ENCODE data around the gene SPAG16. TPM values are rescaled to one million over a fixed set of nuclear protein-coding genes. Genes with fewer than 3 reads are reported as not detected.
A peak's percentile ranks its signal among the peaks of the same experiment; 100 is the strongest.
"Not testable (repeated sequence)": the region's sequence is repeated elsewhere in the genome, so short reads cannot be mapped to it uniquely, and the experiment has no call there.

The SPAG16 gene
- total RNA-seq, 4 donors from 2014 or later: 1.2 to 30.8 (median 16.2) TPM

GRCh38 chr2:213320604-213321003 lies 36.3 kb downstream of the SPAG16 start:
- in situ Hi-C loops (cut with MboI; ENCODE audit: low pct_ligation_motif_present in 1 of 4, low pct_unique_long_range_greater_than_20kb in 1 of 4, low sequenced_read_pairs in 3 of 4): no loop called here
- no peak overlapping the region for H3K27ac ChIP-seq

GRCh38 chr2:213336253-213336770 lies 52.0 kb downstream of the SPAG16 start:
- Histone ChIP-seq H3K9me3 (peaks cover 21 to 38% of the 10 kb centered on the region in 2 donors), H3K27me3 (no peaks in the 10 kb centered on the region), H3K36me3 (no peaks in the 10 kb centered on the region), H3K4me1 (no peaks in the 10 kb centered on the region), H3K4me3 (no peak overlapping the region), H3K27ac (no peak overlapping the region)
- no peak for DNase-seq
- intact Hi-C loops (cut with DNase I; ENCODE audit: low total_unique reads) (no loop called here), in situ Hi-C loops (cut with MboI; ENCODE audit: low pct_ligation_motif_present in 1 of 4, low pct_unique_long_range_greater_than_20kb in 1 of 4, low sequenced_read_pairs in 3 of 4) (no loop called here)
- WGBS, 2 donors (ENCODE audit: low coverage in 1 of 2): 91% methylated on average over 4 of the region's 4 CpGs; no CpG with 5 or more reads in 1 of the 2 donors
- no peak for TF ChIP-seq CTCF (IDR thresholded peaks at IDR 0.05)
- TF ChIP-seq POLR2A (IDR thresholded peaks at IDR 0.05): no peak
- no peak for TF ChIP-seq POLR2AphosphoS5 (IDR thresholded peaks at IDR 0.05)
- no peak for TF ChIP-seq EP300 (IDR thresholded peaks at IDR 0.05; ENCODE audit: low read depth)

More at GRCh38 chr2:213320604-213321003, 36.3 kb downstream of the SPAG16 start:
- 94 to 100% methylated on average over 2 of the region's 2 CpGs for WGBS, 2 donors (ENCODE audit: low coverage in 1 of 2)
- Histone ChIP-seq H3K36me3 (peaks cover 0 to 15% (median 4%) of the 10 kb centered on the region in 4 donors), H3K4me1 (no peaks in the 10 kb centered on the region), H3K4me3 (no peak overlapping the region), H3K27me3 (no peaks in the 10 kb centered on the region), H3K9me3 (no peaks in the 10 kb centered on the region)
- TF ChIP-seq CTCF (IDR thresholded peaks at IDR 0.05): no peak
- intact Hi-C loops (cut with DNase I; ENCODE audit: low total_unique reads): no loop called here
- DNase-seq: no peak

DNA sequence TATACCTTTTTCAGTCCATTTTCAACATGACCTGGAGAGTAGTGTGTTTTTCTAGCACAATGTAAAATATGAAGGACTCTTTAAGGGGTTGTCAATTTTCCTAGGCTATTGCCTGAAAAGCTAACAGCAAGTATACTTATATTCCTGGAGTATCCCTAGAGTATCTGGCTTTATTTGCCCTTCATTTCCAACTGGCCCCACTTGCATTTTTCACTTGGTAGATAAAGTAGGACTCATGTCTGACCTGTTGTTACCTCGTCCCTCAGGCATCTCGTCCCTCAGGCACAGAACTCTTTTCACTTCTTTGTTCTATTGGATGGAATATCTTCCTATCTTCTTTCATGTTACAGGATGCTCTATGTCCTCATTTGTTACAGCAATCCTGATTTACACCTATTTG lies 69.2 kb downstream of the SPAG16 start:
- intact Hi-C loops (cut with DNase I; ENCODE audit: low total_unique reads): no loop called here
- H3K4me3 ChIP-seq: no peak overlapping the region
- no peaks in the 10 kb centered on the region for H3K36me3 ChIP-seq
- no peak overlapping the region for H3K27ac ChIP-seq
- no peak for TF ChIP-seq CTCF (IDR thresholded peaks at IDR 0.05)
- no peaks in the 10 kb centered on the region for H3K4me1 ChIP-seq
- no peaks in the 10 kb centered on the region for H3K9me3 ChIP-seq
- DNase-seq: no peak
- in situ Hi-C loops (cut with MboI; ENCODE audit: low pct_ligation_motif_present in 1 of 4, low pct_unique_long_range_greater_than_20kb in 1 of 4, low sequenced_read_pairs in 3 of 4): no loop called here
- WGBS, 2 donors (ENCODE audit: low coverage in 1 of 2): 83 to 100% methylated on average over 2 of the region's 2 CpGs
- H3K27me3 ChIP-seq: no peaks in the 10 kb centered on the region

DNA sequence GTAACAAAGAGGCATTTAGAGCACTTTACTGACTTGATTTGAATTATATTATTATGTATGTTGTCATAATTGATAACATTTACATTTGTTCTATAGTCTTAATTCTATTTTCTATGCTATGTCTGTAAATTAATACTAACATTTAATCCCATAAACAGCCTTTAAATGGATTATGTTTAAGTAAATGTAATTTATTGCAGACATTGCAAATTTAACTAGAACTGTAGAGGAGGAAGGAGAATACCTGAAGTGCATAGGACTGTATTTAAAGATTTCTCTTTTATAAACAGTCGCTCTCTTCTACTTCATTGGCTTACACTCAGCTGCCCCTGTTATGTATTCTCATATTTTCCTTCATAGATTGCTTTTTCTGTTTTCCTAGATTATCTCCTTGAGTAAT lies 92.4 kb downstream of the SPAG16 start:
- intact Hi-C loops (cut with DNase I; ENCODE audit: low total_unique reads): no loop called here
- TF ChIP-seq EP300 (IDR thresholded peaks at IDR 0.05; ENCODE audit: low read depth) (no peak), POLR2AphosphoS5 (IDR thresholded peaks at IDR 0.05) (no peak), POLR2A (IDR thresholded peaks at IDR 0.05) (no peak), CTCF (IDR thresholded peaks at IDR 0.05) (no peak)
- WGBS, 2 donors (ENCODE audit: low coverage in 1 of 2): 83 to 85% methylated on average over 1 of the region's 1 CpG

GRCh38 chr2:213407027-213407426 lies 122.8 kb downstream of the SPAG16 start:
- H3K36me3 ChIP-seq; H3K4me3 ChIP-seq; in situ Hi-C loops (cut with MboI; ENCODE audit: low pct_ligation_motif_present in 1 of 4, low pct_unique_long_range_greater_than_20kb in 1 of 4, low sequenced_read_pairs in 3 of 4); H3K27me3 ChIP-seq; intact Hi-C loops (cut with DNase I; ENCODE audit: low total_unique reads); H3K9me3 ChIP-seq; DNase-seq; H3K27ac ChIP-seq; H3K4me1 ChIP-seq: not testable (repeated sequence)
- WGBS, 2 donors (ENCODE audit: low coverage in 1 of 2): 96 to 100% methylated on average over 2 to 9 of the region's 9 CpGs

More for the DNA sequence above, 92.4 kb downstream of the SPAG16 start:
- no peak for DNase-seq
- in situ Hi-C loops (cut with MboI; ENCODE audit: low pct_ligation_motif_present in 1 of 4, low pct_unique_long_range_greater_than_20kb in 1 of 4, low sequenced_read_pairs in 3 of 4): no loop called here
- H3K27ac ChIP-seq: no peak overlapping the region
- H3K4me1 ChIP-seq: no peaks in the 10 kb centered on the region
- no peaks in the 10 kb centered on the region for H3K9me3 ChIP-seq
- no peak overlapping the region for H3K4me3 ChIP-seq
- H3K27me3 ChIP-seq: no peaks in the 10 kb centered on the region
- no peaks in the 10 kb centered on the region for H3K36me3 ChIP-seq

DNA sequence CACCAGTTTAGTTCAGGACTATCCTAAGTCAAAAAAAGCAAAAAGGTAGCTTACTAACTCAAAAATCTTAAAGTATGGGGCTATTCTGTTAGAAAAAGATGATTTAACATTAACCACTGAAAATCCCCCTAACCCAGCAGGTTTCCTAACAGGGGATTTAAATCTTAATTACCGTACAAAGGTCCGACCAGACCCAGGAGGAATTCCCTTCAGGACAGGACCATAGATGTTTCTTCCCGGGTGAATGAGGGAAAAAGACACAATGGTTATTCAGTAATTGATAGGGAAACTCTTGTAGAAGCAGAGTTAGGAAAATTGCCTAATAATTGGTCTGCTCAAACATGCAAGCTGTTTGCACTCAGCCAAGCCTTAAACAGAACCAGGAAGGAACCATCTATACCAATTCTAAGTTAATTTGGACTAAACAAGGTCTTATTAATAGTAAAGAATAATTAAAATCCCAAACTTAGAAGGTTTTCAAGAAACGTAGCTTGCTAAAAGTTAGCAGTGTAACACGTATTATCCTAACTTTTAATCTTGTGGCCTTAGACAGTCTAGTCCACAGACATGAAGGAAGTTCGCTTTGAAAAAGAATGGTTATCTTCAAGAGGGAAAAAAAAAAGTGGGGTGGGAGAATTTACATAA lies 124.3 kb downstream of the SPAG16 start:
- H3K9me3 ChIP-seq; H3K27ac ChIP-seq; in situ Hi-C loops (cut with MboI; ENCODE audit: low pct_ligation_motif_present in 1 of 4, low pct_unique_long_range_greater_than_20kb in 1 of 4, low sequenced_read_pairs in 3 of 4); H3K4me3 ChIP-seq; intact Hi-C loops (cut with DNase I; ENCODE audit: low total_unique reads); H3K27me3 ChIP-seq; DNase-seq; H3K36me3 ChIP-seq; H3K4me1 ChIP-seq: not testable (repeated sequence)
- WGBS, 2 donors (ENCODE audit: low coverage in 1 of 2): 74 to 79% methylated on average over 4 to 6 of the region's 6 CpGs

GRCh38 chr2:213410687-213411086 lies 126.4 kb downstream of the SPAG16 start:
- H3K36me3 ChIP-seq; H3K4me3 ChIP-seq; H3K27me3 ChIP-seq; H3K9me3 ChIP-seq; DNase-seq; in situ Hi-C loops (cut with MboI; ENCODE audit: low pct_ligation_motif_present in 1 of 4, low pct_unique_long_range_greater_than_20kb in 1 of 4, low sequenced_read_pairs in 3 of 4); intact Hi-C loops (cut with DNase I; ENCODE audit: low total_unique reads); H3K4me1 ChIP-seq: not testable (repeated sequence)
- H3K27ac ChIP-seq: peak overlapping the region in 2 of 4 donors; percentile 55 to 65
- WGBS, 2 donors (ENCODE audit: low coverage in 1 of 2): 86 to 100% methylated on average over 1 to 9 of the region's 9 CpGs

Data from transverse colon (tissue), 4 donors.